ENCODE data around the gene ZC3H7B. TPM values are rescaled to one million over a fixed set of nuclear protein-coding genes. Genes with fewer than 3 reads are reported as not detected.

The ZC3H7B gene
- total RNA-seq, 2 donors from 2014 or later: 56.7 to 79.1 TPM

DNA sequence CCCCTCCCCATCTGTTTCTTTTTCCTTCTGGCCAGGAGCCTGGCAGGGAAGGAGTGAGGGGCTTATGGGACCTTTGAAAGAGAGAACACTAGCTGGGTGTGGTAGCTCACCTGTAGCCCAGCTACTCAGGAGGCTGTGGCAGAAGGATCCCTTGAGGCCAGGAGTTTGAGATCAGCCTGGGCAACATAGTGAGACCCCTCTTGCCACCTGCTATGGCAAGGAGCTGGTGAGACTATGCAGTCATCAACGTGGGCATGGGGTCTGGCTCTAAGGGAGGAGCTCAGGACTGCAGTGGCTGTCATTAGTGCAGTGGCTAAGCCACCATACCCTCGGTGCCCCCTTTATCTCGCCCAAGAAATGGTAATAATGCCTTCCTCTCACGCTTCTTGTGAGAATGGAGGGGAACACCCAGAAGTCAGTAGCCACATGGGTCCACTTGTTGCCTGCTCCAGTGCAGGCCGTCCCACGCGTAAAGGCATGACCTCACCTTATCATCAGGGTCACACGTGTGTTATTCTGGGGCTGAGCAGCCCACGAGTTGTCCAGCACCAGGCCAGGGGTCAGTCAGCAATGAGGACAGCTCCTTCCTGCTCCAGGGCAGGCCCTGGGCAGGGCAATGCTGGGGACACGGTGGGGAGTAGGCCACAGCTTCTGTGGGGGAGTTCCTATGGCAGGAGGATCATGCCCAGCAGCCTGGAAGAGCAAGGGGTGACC lies 52.7 kb downstream of the ZC3H7B start:
- no peak for DNase-seq (ENCODE audit: low spot score)
- H3K27ac ChIP-seq: no peak overlapping the region
- intact Hi-C loops (cut with DNase I): no loop called here
- 86% methylated on average over 10 of the region's 10 CpGs for WGBS
- no peaks in the 10 kb centered on the region for H3K27me3 ChIP-seq (replicated peaks; ENCODE audit: insufficient read depth)
- no peaks in the 10 kb centered on the region for H3K9me3 ChIP-seq
- no peaks in the 10 kb centered on the region for H3K4me1 ChIP-seq (replicated peaks)
- TF ChIP-seq, protein P1, sequence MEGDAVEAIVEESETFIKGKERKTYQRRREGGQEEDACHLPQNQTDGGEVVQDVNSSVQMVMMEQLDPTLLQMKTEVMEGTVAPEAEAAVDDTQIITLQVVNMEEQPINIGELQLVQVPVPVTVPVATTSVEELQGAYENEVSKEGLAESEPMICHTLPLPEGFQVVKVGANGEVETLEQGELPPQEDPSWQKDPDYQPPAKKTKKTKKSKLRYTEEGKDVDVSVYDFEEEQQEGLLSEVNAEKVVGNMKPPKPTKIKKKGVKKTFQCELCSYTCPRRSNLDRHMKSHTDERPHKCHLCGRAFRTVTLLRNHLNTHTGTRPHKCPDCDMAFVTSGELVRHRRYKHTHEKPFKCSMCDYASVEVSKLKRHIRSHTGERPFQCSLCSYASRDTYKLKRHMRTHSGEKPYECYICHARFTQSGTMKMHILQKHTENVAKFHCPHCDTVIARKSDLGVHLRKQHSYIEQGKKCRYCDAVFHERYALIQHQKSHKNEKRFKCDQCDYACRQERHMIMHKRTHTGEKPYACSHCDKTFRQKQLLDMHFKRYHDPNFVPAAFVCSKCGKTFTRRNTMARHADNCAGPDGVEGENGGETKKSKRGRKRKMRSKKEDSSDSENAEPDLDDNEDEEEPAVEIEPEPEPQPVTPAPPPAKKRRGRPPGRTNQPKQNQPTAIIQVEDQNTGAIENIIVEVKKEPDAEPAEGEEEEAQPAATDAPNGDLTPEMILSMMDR (IDR thresholded peaks at IDR 0.05): no peak
- TF ChIP-seq POLR2A (IDR thresholded peaks at IDR 0.05) (no peak), POLR2AphosphoS5 (IDR thresholded peaks at IDR 0.05) (no peak)
- peaks cover 0 to 23% of the 10 kb centered on the region in 2 donors for H3K36me3 ChIP-seq
- no peak overlapping the region for H3K4me3 ChIP-seq

DNA sequence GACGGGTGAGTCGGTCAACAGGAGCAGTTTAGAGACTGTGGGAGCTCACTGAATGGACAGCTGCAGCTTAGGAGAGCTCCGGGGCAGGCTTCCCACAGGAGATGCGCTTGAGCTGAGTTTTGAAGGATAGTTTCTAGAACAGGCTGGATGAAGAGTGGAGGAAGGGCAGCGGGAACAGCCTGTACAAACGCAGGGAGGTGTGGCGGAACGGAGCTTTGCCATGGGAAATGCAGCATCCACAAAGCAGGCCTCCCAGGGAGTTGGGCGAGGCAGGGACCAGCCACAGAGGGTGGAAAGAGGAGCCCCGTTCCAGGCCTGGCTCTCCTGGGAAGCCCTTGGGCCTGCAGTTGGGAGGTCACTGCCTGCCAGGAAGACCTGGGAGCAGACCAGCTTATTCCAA lies 53.7 kb downstream of the ZC3H7B start:
- Histone ChIP-seq H3K36me3 (peaks cover 0 to 23% of the 10 kb centered on the region in 2 donors), H3K27ac (no peak overlapping the region), H3K4me3 (no peak overlapping the region), H3K4me1 (replicated peaks) (no peaks in the 10 kb centered on the region), H3K9me3 (no peaks in the 10 kb centered on the region), H3K27me3 (replicated peaks; ENCODE audit: insufficient read depth) (no peaks in the 10 kb centered on the region)
- TF ChIP-seq, protein P1 (IDR thresholded peaks at IDR 0.05): no peak
- TF ChIP-seq POLR2A (IDR thresholded peaks at IDR 0.05) (no peak), POLR2AphosphoS5 (IDR thresholded peaks at IDR 0.05) (no peak)
- no peak for DNase-seq (ENCODE audit: low spot score)
- WGBS: 83% methylated on average over 10 of the region's 10 CpGs
- intact Hi-C loops (cut with DNase I): no loop called here

- WGBS: 92% methylated on average over 15 of the region's 17 CpGs
- TF ChIP-seq, protein P1 (IDR thresholded peaks at IDR 0.05): no peak
- TF ChIP-seq POLR2AphosphoS5 (IDR thresholded peaks at IDR 0.05) (no peak), POLR2A (IDR thresholded peaks at IDR 0.05) (no peak)
- H3K4me1 ChIP-seq (replicated peaks): no peaks in the 10 kb centered on the region
- H3K27ac ChIP-seq: no peak overlapping the region
- no peaks in the 10 kb centered on the region for H3K27me3 ChIP-seq (replicated peaks; ENCODE audit: insufficient read depth)
- peaks cover 0 to 23% of the 10 kb centered on the region in 2 donors for H3K36me3 ChIP-seq
- H3K9me3 ChIP-seq: no peaks in the 10 kb centered on the region
- no peak for DNase-seq (ENCODE audit: low spot score)
- H3K4me3 ChIP-seq: no peak overlapping the region
- intact Hi-C loops (cut with DNase I): no loop called here
These were observed 54.6 kb downstream of the ZC3H7B start for GRCh38 chr22:41355895-41356294.

GRCh38 chr22:41356430-41357028 lies 55.2 kb downstream of the ZC3H7B start:
- no peak for DNase-seq (ENCODE audit: low spot score)
- intact Hi-C loops (cut with DNase I): no loop called here

More at GRCh38 chr22:41356430-41357028, 55.2 kb downstream of the ZC3H7B start:
- TF ChIP-seq, protein P1 (IDR thresholded peaks at IDR 0.05): no peak
- TF ChIP-seq POLR2AphosphoS5 (IDR thresholded peaks at IDR 0.05): no peak
- TF ChIP-seq POLR2A (IDR thresholded peaks at IDR 0.05): no peak
- no peaks in the 10 kb centered on the region for H3K9me3 ChIP-seq
- H3K36me3 ChIP-seq: peaks cover 0 to 23% of the 10 kb centered on the region in 2 donors
- no peaks in the 10 kb centered on the region for H3K4me1 ChIP-seq (replicated peaks)
- H3K4me3 ChIP-seq: no peak overlapping the region
- H3K27ac ChIP-seq: no peak overlapping the region
- 91% methylated on average over 25 of the region's 25 CpGs for WGBS
- no peaks in the 10 kb centered on the region for H3K27me3 ChIP-seq (replicated peaks; ENCODE audit: insufficient read depth)

Measured in prostate gland (tissue), 2 donors.